Mesendoderm (in vitro differentiated cells): ENCODE data around the gene CXXC5.
"Not testable (repeated sequence)": the region's sequence is repeated elsewhere in the genome, so short reads cannot be mapped to it uniquely, and the experiment has no call there.

Experiments used
- DNase-seq: peaks from one replicate; pipeline ENCODE4 v3.0.0; 2013
- H2AK5ac ChIP-seq: 2 replicates; pipeline ENCODE4 v1.6.1; 2013; ENCODE audit warnings: low read length, inconsistent platforms
- H2BK120ac ChIP-seq: 2 replicates; pipeline ENCODE4 v1.6.1; 2013; ENCODE audit warnings: low read depth, mild to moderate bottlenecking, low read length, moderate library complexity, mixed read lengths
- H2BK15ac ChIP-seq: replicated peaks from 2 replicates; pipeline ENCODE4 v1.6.1; 2013; ENCODE audit warnings: low read depth, mild to moderate bottlenecking, moderate library complexity
- H2BK5ac ChIP-seq: 2 replicates; pipeline ENCODE4 v1.6.1; 2013; ENCODE audit warnings: low read length, inconsistent platforms
- H3K18ac ChIP-seq: 2 replicates; pipeline ENCODE4 v1.6.1; 2013; ENCODE audit warnings: mild to moderate bottlenecking, low read length, mixed read lengths
- H3K23ac ChIP-seq: one replicate; pipeline ENCODE4 v1.6.1; 2013; ENCODE audit warnings: low read length
- H3K27ac ChIP-seq: 2 replicates; pipeline ENCODE4 v1.5.1; 2013; ENCODE audit warnings: low read depth, mild to moderate bottlenecking, inconsistent platforms, low read length, moderate library complexity
- H3K27me3 ChIP-seq: 2 replicates; pipeline ENCODE4 v1.6.1; 2013; ENCODE audit warnings: low read length, control low read depth, mild to moderate bottlenecking, inconsistent platforms; ENCODE audit not compliant: insufficient read depth, poor library complexity
- H3K36me3 ChIP-seq: 2 replicates; pipeline ENCODE4 v1.6.1; 2013; ENCODE audit warnings: low read length, inconsistent platforms; ENCODE audit not compliant: control insufficient read depth, insufficient read depth
- H3K4ac ChIP-seq: one replicate; pipeline ENCODE4 v1.6.1; 2013; ENCODE audit warnings: low read depth, mild to moderate bottlenecking, low read length, moderate library complexity
- H3K4me1 ChIP-seq: 2 replicates; pipeline ENCODE4 v1.6.1; 2013; ENCODE audit warnings: low read depth, low read length, inconsistent platforms; ENCODE audit not compliant: control insufficient read depth
- H3K4me2 ChIP-seq: 2 replicates; pipeline ENCODE4 v1.6.1; 2013; ENCODE audit warnings: low read length
- H3K4me3 ChIP-seq: 2 replicates; pipeline ENCODE4 v1.5.1; 2013; ENCODE audit warnings: mild to moderate bottlenecking, low read length
- H3K56ac ChIP-seq: one replicate; pipeline ENCODE4 v1.6.1; 2013; ENCODE audit warnings: low read length
- H3K79me1 ChIP-seq: 2 replicates; pipeline ENCODE4 v1.6.1; 2013; ENCODE audit warnings: low read length, inconsistent platforms
- H3K79me2 ChIP-seq: 2 replicates; pipeline ENCODE4 v1.6.1; 2013; ENCODE audit warnings: mild to moderate bottlenecking, low read length; ENCODE audit not compliant: control insufficient read depth, insufficient read depth
- H3K9ac ChIP-seq: 2 replicates; pipeline ENCODE4 v1.6.1; 2013; ENCODE audit warnings: low read length, inconsistent platforms
- H4K5ac ChIP-seq: one replicate; pipeline ENCODE4 v1.6.1; 2013; ENCODE audit warnings: low read length
- H4K8ac ChIP-seq: one replicate; pipeline ENCODE4 v1.6.1; 2013; ENCODE audit warnings: low read depth, mild to moderate bottlenecking, control low read depth, low read length, moderate library complexity
- WGBS: extraction: QIAGEN DNeasy Blood & Tissue Kit; methylation state at CpG from one replicate; pipeline ENCODE4 v1.1.7; 2013; ENCODE audit warnings: low lambda C conversion rate, missing lambda C conversion rate; ENCODE audit not compliant: insufficient coverage; ENCODE audit errors: extremely low coverage; 5-methylcytosine and 5-hydroxymethylcytosine counted together

Gene CXXC5

GRCh38 chr5:139725073-139725830 is 77.1 kb downstream of the CXXC5 start:
- WGBS = no CpG with 5 or more reads among the region's 13 CpGs
- no peak overlapping the region for H3K56ac ChIP-seq
- no peaks in the 10 kb centered on the region for H3K27me3 ChIP-seq
- no peak overlapping the region for H3K4me3 ChIP-seq
- H3K27ac ChIP-seq = no peak overlapping the region
- H3K18ac ChIP-seq = no peak overlapping the region
- no peaks in the 10 kb centered on the region for H3K79me1 ChIP-seq
- H3K4ac ChIP-seq = no peak overlapping the region
- no peaks in the 10 kb centered on the region for H3K36me3 ChIP-seq
- H2BK15ac ChIP-seq = no peak overlapping the region
- no peak overlapping the region for H2BK5ac ChIP-seq
- no peak for DNase-seq
- no peak overlapping the region for H2BK120ac ChIP-seq
- no peak overlapping the region for H3K9ac ChIP-seq
- H3K4me1 ChIP-seq = no peaks in the 10 kb centered on the region
- no peak overlapping the region for H4K5ac ChIP-seq
- H3K4me2 ChIP-seq = no peak overlapping the region
- H2AK5ac ChIP-seq = no peak overlapping the region
- H3K79me2 ChIP-seq = no peaks in the 10 kb centered on the region
- no peak overlapping the region for H4K8ac ChIP-seq
- no peak overlapping the region for H3K23ac ChIP-seq

- no peak overlapping the region for H3K56ac ChIP-seq
- H3K4me1 ChIP-seq = no peaks in the 10 kb centered on the region
- no peak overlapping the region for H3K9ac ChIP-seq
- no peak overlapping the region for H3K4ac ChIP-seq
- no peak for DNase-seq
- no peak overlapping the region for H2BK5ac ChIP-seq
- H3K36me3 ChIP-seq = no peaks in the 10 kb centered on the region
- H3K27ac ChIP-seq = no peak overlapping the region
- H4K8ac ChIP-seq = no peak overlapping the region
- H3K79me1 ChIP-seq = no peaks in the 10 kb centered on the region
- no peak overlapping the region for H3K4me3 ChIP-seq
- H3K23ac ChIP-seq = no peak overlapping the region
- no peak overlapping the region for H3K18ac ChIP-seq
- no peak overlapping the region for H2AK5ac ChIP-seq
- no peak overlapping the region for H3K4me2 ChIP-seq
- no peaks in the 10 kb centered on the region for H3K27me3 ChIP-seq
- H2BK15ac ChIP-seq = no peak overlapping the region
- no peaks in the 10 kb centered on the region for H3K79me2 ChIP-seq
- WGBS = no CpG with 5 or more reads among the region's 3 CpGs
- H4K5ac ChIP-seq = no peak overlapping the region
- H2BK120ac ChIP-seq = no peak overlapping the region
Observed at GRCh38 chr5:139726248-139726647, 78.1 kb downstream of the CXXC5 start.

DNA sequence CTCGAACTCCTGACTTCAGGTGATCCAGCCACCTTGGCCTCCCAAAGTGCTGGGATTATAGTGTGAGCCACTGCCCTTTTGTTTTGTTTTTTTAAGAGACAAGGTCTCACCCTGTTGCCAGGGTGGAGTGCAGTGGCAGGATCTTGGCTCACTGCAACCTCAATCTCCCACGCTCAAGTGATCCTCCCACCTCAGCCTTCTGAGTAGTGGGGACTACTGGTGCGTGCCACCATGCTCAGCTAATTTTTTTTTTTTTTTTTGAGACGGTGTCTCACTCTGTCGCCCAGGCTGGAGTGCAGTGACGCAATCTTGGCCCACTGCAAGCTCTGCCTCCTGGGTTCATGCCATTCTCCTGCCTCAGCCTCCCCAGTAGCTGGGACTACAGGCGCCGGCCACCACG is 79.5 kb downstream of the CXXC5 start:
- not testable (repeated sequence) for H3K23ac ChIP-seq, H2BK15ac ChIP-seq, H2BK120ac ChIP-seq, DNase-seq, H4K5ac ChIP-seq, H3K79me1 ChIP-seq, H3K36me3 ChIP-seq, H3K4ac ChIP-seq, H3K4me2 ChIP-seq, H3K4me1 ChIP-seq, H4K8ac ChIP-seq, H3K4me3 ChIP-seq, H3K27me3 ChIP-seq, H3K79me2 ChIP-seq, H2BK5ac ChIP-seq, H3K18ac ChIP-seq, H2AK5ac ChIP-seq, H3K9ac ChIP-seq, H3K56ac ChIP-seq, H3K27ac ChIP-seq
- WGBS = no CpG with 5 or more reads among the region's 9 CpGs

GRCh38 chr5:139731281-139731680 is 83.1 kb downstream of the CXXC5 start:
- H4K5ac ChIP-seq = no peak overlapping the region
- H3K36me3 ChIP-seq = no peaks in the 10 kb centered on the region
- no peak overlapping the region for H4K8ac ChIP-seq
- H3K4me1 ChIP-seq = no peaks in the 10 kb centered on the region
- H3K79me1 ChIP-seq = no peaks in the 10 kb centered on the region
- no peak overlapping the region for H3K4me3 ChIP-seq
- WGBS = no CpG with 5 or more reads among the region's 3 CpGs
- H3K9ac ChIP-seq = no peak overlapping the region
- no peak overlapping the region for H3K18ac ChIP-seq
- no peak overlapping the region for H3K23ac ChIP-seq
- H3K79me2 ChIP-seq = no peaks in the 10 kb centered on the region
- H3K27me3 ChIP-seq = no peaks in the 10 kb centered on the region
- DNase-seq = no peak
- H3K4ac ChIP-seq = no peak overlapping the region
- H2BK120ac ChIP-seq = no peak overlapping the region
- H3K4me2 ChIP-seq = no peak overlapping the region
- no peak overlapping the region for H2BK15ac ChIP-seq
- no peak overlapping the region for H2AK5ac ChIP-seq
- no peak overlapping the region for H3K56ac ChIP-seq
- no peak overlapping the region for H2BK5ac ChIP-seq
- no peak overlapping the region for H3K27ac ChIP-seq

DNA sequence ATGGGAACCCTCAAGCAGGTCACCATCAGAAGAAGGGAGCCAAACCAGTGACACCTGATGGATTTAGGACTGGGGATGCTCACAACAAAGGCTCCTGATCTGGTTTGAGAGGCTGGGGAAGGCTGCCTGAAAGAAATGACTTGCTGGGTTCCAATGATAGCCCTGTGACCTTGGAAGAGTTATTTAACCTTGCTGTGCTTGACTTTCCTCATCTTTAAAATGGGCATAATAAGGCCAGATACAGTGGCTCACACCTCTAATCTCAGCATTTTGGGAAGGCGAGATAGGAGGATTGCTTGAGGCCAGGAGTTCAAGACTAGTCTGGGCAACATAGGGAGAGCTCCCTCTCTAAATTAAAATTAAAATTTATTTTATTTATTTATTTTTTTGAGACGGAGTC is 83.9 kb downstream of the CXXC5 start:
- Histone ChIP-seq H3K27ac (no peak overlapping the region), H3K4me3 (no peak overlapping the region), H4K5ac (no peak overlapping the region), H2BK15ac (no peak overlapping the region), H2BK120ac (no peak overlapping the region), H3K4me1 (no peaks in the 10 kb centered on the region), H3K23ac (no peak overlapping the region), H3K4me2 (no peak overlapping the region), H4K8ac (no peak overlapping the region), H3K4ac (no peak overlapping the region), H2BK5ac (no peak overlapping the region), H3K36me3 (no peaks in the 10 kb centered on the region), H3K18ac (no peak overlapping the region), H3K79me2 (no peaks in the 10 kb centered on the region), H3K56ac (no peak overlapping the region), H2AK5ac (no peak overlapping the region), H3K79me1 (no peaks in the 10 kb centered on the region), H3K9ac (no peak overlapping the region), H3K27me3 (no peaks in the 10 kb centered on the region)
- no CpG with 5 or more reads among the region's 2 CpGs for WGBS
- DNase-seq = no peak
